ENCODE data around the gene HOXC11.

Gene HOXC11

DNA sequence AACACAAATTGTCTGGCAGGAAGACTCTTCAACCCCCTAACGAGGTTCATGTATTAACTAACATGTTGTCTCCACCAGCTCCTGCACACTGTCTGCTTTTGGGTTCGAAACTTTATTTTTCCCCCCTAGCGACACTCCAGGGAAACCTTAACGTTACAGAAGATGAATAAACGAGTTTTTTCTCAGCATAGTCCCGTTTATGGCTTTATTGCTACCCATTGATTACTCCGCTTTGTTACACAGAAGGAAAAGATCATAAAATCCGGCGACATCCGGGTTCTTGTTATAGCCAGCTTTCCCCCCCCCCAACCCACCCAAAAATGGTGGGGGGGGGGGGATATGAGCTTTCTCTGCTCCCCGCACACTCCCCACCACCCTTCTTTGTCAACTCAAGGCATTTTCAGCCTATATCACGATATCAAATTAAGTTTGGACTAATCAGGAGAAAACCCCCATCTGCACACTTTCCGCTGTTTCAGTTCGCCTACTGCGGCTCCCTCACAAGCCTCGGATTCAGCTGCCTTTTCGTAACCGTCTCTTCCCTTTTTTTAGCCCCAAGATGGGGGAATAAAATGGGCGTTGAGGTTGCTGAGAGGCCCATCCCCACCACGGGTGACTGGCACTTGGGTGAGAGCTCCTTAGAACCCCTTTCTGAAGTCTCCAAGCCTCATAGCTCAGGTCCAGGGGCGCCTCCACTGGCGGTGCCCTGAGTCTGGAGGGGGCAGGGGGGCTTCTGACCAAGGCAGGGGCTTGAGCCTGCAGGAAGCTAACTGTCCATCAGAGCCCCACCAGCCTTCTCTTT is 53.9 kb downstream of the HOXC11 start:
- DNase-seq = peak; percentile 51

Measured in fibroblast of skin of right quadriceps (primary cell).